HepG2 (cell line): ENCODE data around the gene C3orf80. TPM values are rescaled to one million over a fixed set of nuclear protein-coding genes. Genes with fewer than 3 reads are reported as not detected.

Source experiments
- ATAC-seq: fragments of 200-7000 bp; cut with Tn5 transposase; 3 replicates; pipeline ENCODE4 v1.9.1; 2020; ENCODE audit warnings: mild to moderate bottlenecking, moderate library complexity
- BruUV-seq: library from RNA; stranded (reverse); fragments of 400-500 nt; replicated peaks from 2 replicates; lab custom pipeline; 2021; lab: Mats Ljungman, UMichigan
- CTCF ChIA-PET: fragments of 300-600 bp; formaldehyde crosslinking; extraction: SDS; loops from one replicate; lab custom pipeline; 2021; ENCODE audit warnings: low total read pairs, inconsistent platforms, low intra/inter-chr PET ratio; lab: Yijun Ruan, JAX
- POLR2A ChIA-PET: fragments of 350-600 bp; sonication (Branson Sonifier 250); formaldehyde crosslinking; loops from one replicate; lab custom pipeline; 2020; ENCODE audit warnings: antibody characterized with exemption, inconsistent platforms; lab: Yijun Ruan, JAX
- DNase-seq: peaks from one replicate; pipeline ENCODE4 v3.0.0-alpha.2; 2015; ENCODE audit warnings: low spot score
- FAIRE-seq: peaks from 3 replicates; lab custom pipeline; 2011; peaks lifted over from hg19 to GRCh38; lab: Jason Lieb, UNC
- H2AFZ ChIP-seq: one replicate; pipeline ENCODE4 v1.6.1; 2011; ENCODE audit warnings: low read length, inconsistent platforms
- H3K27ac ChIP-seq: fragments of 300-600 bp; 3 replicates; pipeline ENCODE4 v1.8.0; 2011; ENCODE audit warnings: mixed run types, mild to moderate bottlenecking, mixed read lengths, low read length, inconsistent platforms; ENCODE audit not compliant: insufficient read depth; ENCODE audit errors: extremely low read length
- H3K27me3 ChIP-seq, 2 experiments: fragments of 200-600 bp in 1 of 2; 2 replicates in 1 of 2; 3 replicates in 1 of 2; pipeline versions ENCODE4 v1.6.0 to v1.8.0; 2011; ENCODE audit warnings: low read length in 2 of 2, mild to moderate bottlenecking in 2 of 2, moderate library complexity in 2 of 2, inconsistent platforms in 1 of 2; ENCODE audit not compliant: insufficient read depth in 2 of 2, control insufficient read depth in 1 of 2
- H3K36me3 ChIP-seq, 2 experiments: fragments of 200-600 bp in 1 of 2; replicated peaks in 1 of 2; 2 replicates in 1 of 2; 3 replicates in 1 of 2; pipeline versions ENCODE4 v1.5.1 to v1.8.0; 2011; ENCODE audit warnings: low read length in 2 of 2, inconsistent platforms in 1 of 2; ENCODE audit not compliant: insufficient read depth in 2 of 2, control insufficient read depth in 1 of 2
- H3K4me1 ChIP-seq: 2 replicates; pipeline ENCODE4 v1.5.1; 2012; ENCODE audit warnings: low read length, inconsistent platforms; ENCODE audit not compliant: insufficient read depth
- H3K4me2 ChIP-seq: 2 replicates; pipeline ENCODE4 v1.6.0; 2011; ENCODE audit warnings: low read depth, low read length, inconsistent platforms
- H3K4me3 ChIP-seq, 3 experiments: fragments of 200-600 bp in 1 of 3; sonication (generic), shearing (Covaris generic) in 1 of 3; replicated peaks in 1 of 3; 2 replicates each; pipeline ENCODE4 v1.5.1; 2011 to 2016; ENCODE audit warnings: low read length in 3 of 3, inconsistent platforms in 2 of 3, low read depth in 2 of 3, mild to moderate bottlenecking in 2 of 3, control low read depth in 1 of 3, mixed read lengths in 1 of 3; ENCODE audit not compliant: insufficient read depth in 1 of 3
- H3K79me2 ChIP-seq: one replicate; pipeline ENCODE4 v1.6.1; 2011; ENCODE audit warnings: low read length, inconsistent platforms; ENCODE audit not compliant: insufficient read depth
- H3K9ac ChIP-seq: 2 replicates; pipeline ENCODE4 v1.6.0; 2011; ENCODE audit warnings: mild to moderate bottlenecking, low read depth, low read length, inconsistent platforms; ENCODE audit not compliant: insufficient read depth
- H3K9me3 ChIP-seq: 2 replicates; pipeline ENCODE4 v1.5.1; 2012; ENCODE audit warnings: mild to moderate bottlenecking, low read length
- H4K20me1 ChIP-seq: 2 replicates; pipeline ENCODE4 v1.6.0; 2011; ENCODE audit warnings: inconsistent platforms, mild to moderate bottlenecking, low read length, moderate library complexity; ENCODE audit not compliant: insufficient read depth
- DR1 ChIP-seq: sonication (generic); formaldehyde crosslinking; IDR thresholded peaks from 2 replicates; pipeline ENCODE4 v1.8.0; 2021; ENCODE audit warnings: mild to moderate bottlenecking, missing genetic modification reagents, inconsistent platforms
- RNF219 ChIP-seq: sonication (generic); formaldehyde crosslinking; IDR thresholded peaks from 2 replicates; pipeline ENCODE4 v1.5.0; 2020; ENCODE audit warnings: mild to moderate bottlenecking, missing genetic modification reagents
- SIX4 ChIP-seq: sonication (generic); formaldehyde crosslinking; IDR thresholded peaks from 2 replicates; pipeline ENCODE4 v1.4.0; 2020; ENCODE audit warnings: missing genetic modification reagents
- ZFP41 ChIP-seq: sonication (generic); formaldehyde crosslinking; IDR thresholded peaks from 2 replicates; pipeline ENCODE4 v1.4.0; 2020; ENCODE audit warnings: mild to moderate bottlenecking, missing genetic modification reagents, borderline replicate concordance
- ZNF207 ChIP-seq: fragments of 450-650 bp; IDR thresholded peaks from 2 replicates; pipeline ENCODE4 v1.6.1; 2016; ENCODE audit warnings: antibody characterized with exemption, borderline replicate concordance
- ZNF3 ChIP-seq: IDR thresholded peaks from 2 replicates; pipeline ENCODE4 v1.7.0; 2017; ENCODE audit warnings: inconsistent platforms
- in situ Hi-C: cut with HindIII; loops from 2 replicates; pipeline ENCODE4 v1.10.0; 2017; ENCODE audit warnings: low pct_unique_long_range_greater_than_20kb; ENCODE audit not compliant: extremely low pct_ligation_motif_present
- intact Hi-C: fragments of 100-400 bp; cut with micrococcal nuclease; formaldehyde crosslinking; loops from one replicate; pipeline ENCODE4 v1.10.0; 2022; ENCODE audit not compliant: unreplicated experiment
- polyA plus RNA-seq, 8 experiments: library from polyadenylated mRNA; depleted of rRNA in 3 of 8; stranded (reverse) in 7 of 8; unstranded in 1 of 8; fragments of >200 nt; fragmentation: Illumina TruSeq in 4 of 8; extraction: Trizol in 4 of 8; gene quantifications; 2 replicates each; pipeline versions ENCODE4 v1.2.1 to v1.2.3, GENCODE V29; 2011 to 2016; ENCODE audit warnings: low read depth in 4 of 8, missing spikeins in 1 of 8, mixed read lengths in 1 of 8; ENCODE audit not compliant: insufficient read depth in 1 of 8
- total RNA-seq, 5 experiments: library from RNA; depleted of rRNA; stranded (reverse); fragments of >200 nt; fragmentation: Illumina TruSeq; extraction: Trizol; gene quantifications; 2 replicates each; pipeline ENCODE4 v1.2.3, GENCODE V29; 2016; ENCODE audit warnings: low read depth in 1 of 5
- TF ChIP-seq, protein P1 (sequence below): IDR thresholded peaks from 2 replicates; pipeline ENCODE4 v1.6.1; 2016; ENCODE audit warnings: low read depth, missing genetic modification reagents, missing compliant biosample characterization

C3orf80 gene
- total and polyA plus RNA-seq, 2 of the 13 experiments (the other 11 are each of a cell fraction or from before 2014, with no cell fraction given) = 0.03 to 0.04 TPM

DNA sequence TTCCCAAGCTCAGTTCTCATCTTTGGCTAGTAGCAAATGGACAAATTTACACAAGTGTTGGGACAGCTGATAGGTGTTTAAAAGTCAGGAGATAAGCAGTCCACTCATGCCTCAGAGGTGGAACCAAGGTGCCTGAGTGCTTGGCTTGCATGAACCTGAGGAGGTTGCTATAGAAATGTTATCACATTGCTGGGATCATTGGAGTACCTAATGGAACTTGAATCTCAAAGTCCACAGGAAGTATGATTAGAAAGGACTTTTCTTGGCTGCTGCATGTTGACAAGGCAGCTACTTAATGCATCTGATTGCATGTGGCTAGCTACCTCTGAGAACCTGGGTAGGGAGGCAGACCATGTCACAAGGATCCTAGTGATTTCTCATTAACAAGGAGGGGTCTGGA is 39.5 kb upstream of the C3orf80 start:
- Histone ChIP-seq H3K27ac (no peak overlapping the region), H3K4me3 (no peak overlapping the region), H3K9ac (no peak overlapping the region), H3K9me3 (no peaks in the 10 kb centered on the region), H3K27me3 (no peaks in the 10 kb centered on the region), H3K79me2 (no peaks in the 10 kb centered on the region), H2AFZ (no peak overlapping the region), H3K36me3 (no peaks in the 10 kb centered on the region), H4K20me1 (no peaks in the 10 kb centered on the region), H3K4me1 (no peaks in the 10 kb centered on the region), H3K4me2 (no peak overlapping the region)
- no peak for DNase-seq
- ATAC-seq = no peak
- in situ Hi-C loops (no loop called here), intact Hi-C loops (no loop called here)
- BruUV-seq = no TSS peak
- POLR2A ChIA-PET = no interaction called here
- FAIRE-seq = no peak
- CTCF ChIA-PET = no interaction called here
- no peak for TF ChIP-seq RNF219 (CRISPR knock-in tag)
- TF ChIP-seq SIX4 (CRISPR knock-in tag) = no peak
- TF ChIP-seq DR1 (CRISPR knock-in tag) = no peak
- TF ChIP-seq ZNF207 = no peak
- TF ChIP-seq, protein P1, sequence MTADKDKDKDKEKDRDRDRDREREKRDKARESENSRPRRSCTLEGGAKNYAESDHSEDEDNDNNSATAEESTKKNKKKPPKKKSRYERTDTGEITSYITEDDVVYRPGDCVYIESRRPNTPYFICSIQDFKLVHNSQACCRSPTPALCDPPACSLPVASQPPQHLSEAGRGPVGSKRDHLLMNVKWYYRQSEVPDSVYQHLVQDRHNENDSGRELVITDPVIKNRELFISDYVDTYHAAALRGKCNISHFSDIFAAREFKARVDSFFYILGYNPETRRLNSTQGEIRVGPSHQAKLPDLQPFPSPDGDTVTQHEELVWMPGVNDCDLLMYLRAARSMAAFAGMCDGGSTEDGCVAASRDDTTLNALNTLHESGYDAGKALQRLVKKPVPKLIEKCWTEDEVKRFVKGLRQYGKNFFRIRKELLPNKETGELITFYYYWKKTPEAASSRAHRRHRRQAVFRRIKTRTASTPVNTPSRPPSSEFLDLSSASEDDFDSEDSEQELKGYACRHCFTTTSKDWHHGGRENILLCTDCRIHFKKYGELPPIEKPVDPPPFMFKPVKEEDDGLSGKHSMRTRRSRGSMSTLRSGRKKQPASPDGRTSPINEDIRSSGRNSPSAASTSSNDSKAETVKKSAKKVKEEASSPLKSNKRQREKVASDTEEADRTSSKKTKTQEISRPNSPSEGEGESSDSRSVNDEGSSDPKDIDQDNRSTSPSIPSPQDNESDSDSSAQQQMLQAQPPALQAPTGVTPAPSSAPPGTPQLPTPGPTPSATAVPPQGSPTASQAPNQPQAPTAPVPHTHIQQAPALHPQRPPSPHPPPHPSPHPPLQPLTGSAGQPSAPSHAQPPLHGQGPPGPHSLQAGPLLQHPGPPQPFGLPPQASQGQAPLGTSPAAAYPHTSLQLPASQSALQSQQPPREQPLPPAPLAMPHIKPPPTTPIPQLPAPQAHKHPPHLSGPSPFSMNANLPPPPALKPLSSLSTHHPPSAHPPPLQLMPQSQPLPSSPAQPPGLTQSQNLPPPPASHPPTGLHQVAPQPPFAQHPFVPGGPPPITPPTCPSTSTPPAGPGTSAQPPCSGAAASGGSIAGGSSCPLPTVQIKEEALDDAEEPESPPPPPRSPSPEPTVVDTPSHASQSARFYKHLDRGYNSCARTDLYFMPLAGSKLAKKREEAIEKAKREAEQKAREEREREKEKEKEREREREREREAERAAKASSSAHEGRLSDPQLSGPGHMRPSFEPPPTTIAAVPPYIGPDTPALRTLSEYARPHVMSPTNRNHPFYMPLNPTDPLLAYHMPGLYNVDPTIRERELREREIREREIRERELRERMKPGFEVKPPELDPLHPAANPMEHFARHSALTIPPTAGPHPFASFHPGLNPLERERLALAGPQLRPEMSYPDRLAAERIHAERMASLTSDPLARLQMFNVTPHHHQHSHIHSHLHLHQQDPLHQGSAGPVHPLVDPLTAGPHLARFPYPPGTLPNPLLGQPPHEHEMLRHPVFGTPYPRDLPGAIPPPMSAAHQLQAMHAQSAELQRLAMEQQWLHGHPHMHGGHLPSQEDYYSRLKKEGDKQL (CRISPR knock-in tag) = no peak
- TF ChIP-seq ZFP41 (CRISPR knock-in tag) = no peak
- no peak for TF ChIP-seq ZNF3 (CRISPR knock-in tag)
